ENCODE data around the gene ATP2A3. TPM values are rescaled to one million over a fixed set of nuclear protein-coding genes. Genes with fewer than 3 reads are reported as not detected.

Gene ATP2A3
- total RNA-seq, 4 donors from 2014 or later, result 0.89 to 1.4 (median 0.98) TPM

GRCh38 chr17:3990386-3991127 lies 26.3 kb upstream of the ATP2A3 start:
- H3K27ac ChIP-seq, result no peak overlapping the region
- ATAC-seq, result no peak
- no peaks in the 10 kb centered on the region for H3K9me3 ChIP-seq
- H3K4me3 ChIP-seq, result no peak overlapping the region
- no peak for TF ChIP-seq CTCF (IDR thresholded peaks at IDR 0.05 in 4 of 5, conservative IDR thresholded peaks at IDR 0.05 in 1 of 5)
- no peak for TF ChIP-seq POLR2A (IDR thresholded peaks at IDR 0.05)
- no peaks in the 10 kb centered on the region for H3K4me1 ChIP-seq
- in situ Hi-C loops (cut with MboI; ENCODE audit: low sequenced_read_pairs in 4 of 4), result no loop called here
- intact Hi-C loops (cut with DNase I; ENCODE audit: low total_unique reads), result no loop called here
- H3K36me3 ChIP-seq, result no peaks in the 10 kb centered on the region
- peaks cover 0 to 12% (median 3%) of the 10 kb centered on the region in 3 donors for H3K27me3 ChIP-seq
- no peak for DNase-seq

- no peaks in the 10 kb centered on the region for H3K9me3 ChIP-seq
- peaks cover 0 to 6% (median 3%) of the 10 kb centered on the region in 3 donors for H3K27me3 ChIP-seq
- DNase-seq, result no peak
- ATAC-seq, result no peak
- TF ChIP-seq CTCF (IDR thresholded peaks at IDR 0.05 in 4 of 5, conservative IDR thresholded peaks at IDR 0.05 in 1 of 5), result no peak
- no peak for TF ChIP-seq POLR2A (IDR thresholded peaks at IDR 0.05)
- H3K36me3 ChIP-seq, result no peaks in the 10 kb centered on the region
- H3K27ac ChIP-seq, result no peak overlapping the region
- in situ Hi-C loops (cut with MboI; ENCODE audit: low sequenced_read_pairs in 4 of 4), result no loop called here
- no peaks in the 10 kb centered on the region for H3K4me1 ChIP-seq
- no peak overlapping the region for H3K4me3 ChIP-seq
- intact Hi-C loops (cut with DNase I; ENCODE audit: low total_unique reads), result no loop called here
Observed at GRCh38 chr17:3989041-3989886, 25.0 kb upstream of the ATP2A3 start.

- in situ Hi-C loops (cut with MboI; ENCODE audit: low sequenced_read_pairs in 4 of 4) (no loop called here), intact Hi-C loops (cut with DNase I; ENCODE audit: low total_unique reads) (no loop called here)
- ATAC-seq, result no peak
- Histone ChIP-seq H3K4me3 (no peak overlapping the region), H3K9me3 (no peaks in the 10 kb centered on the region), H3K4me1 (no peaks in the 10 kb centered on the region), H3K36me3 (no peaks in the 10 kb centered on the region), H3K27me3 (peaks cover 0 to 3% (median 2%) of the 10 kb centered on the region in 3 donors), H3K27ac (no peak overlapping the region)
- TF ChIP-seq CTCF (IDR thresholded peaks at IDR 0.05 in 4 of 5, conservative IDR thresholded peaks at IDR 0.05 in 1 of 5), result no peak
- TF ChIP-seq POLR2A (IDR thresholded peaks at IDR 0.05), result no peak
- no peak for DNase-seq
Observed at GRCh38 chr17:3988297-3989040, 24.2 kb upstream of the ATP2A3 start.

- Histone ChIP-seq H3K36me3 (no peaks in the 10 kb centered on the region), H3K9me3 (no peaks in the 10 kb centered on the region), H3K27me3 (peaks cover 0 to 3% (median 2%) of the 10 kb centered on the region in 3 donors), H3K4me1 (no peaks in the 10 kb centered on the region), H3K27ac (no peak overlapping the region), H3K4me3 (no peak overlapping the region)
- no peak for ATAC-seq
- no peak for DNase-seq
- TF ChIP-seq POLR2A (IDR thresholded peaks at IDR 0.05), result no peak
- no peak for TF ChIP-seq CTCF (IDR thresholded peaks at IDR 0.05 in 4 of 5, conservative IDR thresholded peaks at IDR 0.05 in 1 of 5)
- in situ Hi-C loops (cut with MboI; ENCODE audit: low sequenced_read_pairs in 4 of 4), result no loop called here
- intact Hi-C loops (cut with DNase I; ENCODE audit: low total_unique reads), result no loop called here
Observed at GRCh38 chr17:3986939-3987335, 22.7 kb upstream of the ATP2A3 start.

All from gastrocnemius medialis (tissue), 4 donors.